ENCODE measurements around the gene ZNF562.
A peak's percentile ranks its signal among the peaks of the same experiment; 100 is the strongest.
"Not testable (repeated sequence)": the region's sequence is repeated elsewhere in the genome, so short reads cannot be mapped to it uniquely, and the experiment has no call there.

ZNF562 gene

GRCh38 chr19:9674663-9675357 lies at the start of gene ZNF562:
Gene ZNF562 (minus strand): TSS chr19:9675100. CDS start chr19:9660744, 14,356 bp downstream.
- Histone ChIP-seq H3K4me1 (ENCODE audit: insufficient read depth, low read length) (no peaks in the 10 kb centered on the region), H3K9ac (ENCODE audit: low read depth, low read length) (peak within 1 kb of the TSS; percentile 99), H3K9me3 (ENCODE audit: control insufficient read depth, insufficient read depth, low read length) (peaks cover 23% of the 10 kb centered on the region), H3K36me3 (ENCODE audit: insufficient read depth, low read length) (peaks cover 8% of the 10 kb centered on the region; the same call in 1 of the 2 replicates)

- Histone ChIP-seq H3K4me1 (ENCODE audit: insufficient read depth, low read length) (no peaks in the 10 kb centered on the region), H3K9ac (ENCODE audit: low read depth, low read length) (no peak overlapping the region), H3K9me3 (ENCODE audit: control insufficient read depth, insufficient read depth, low read length) (no peaks in the 10 kb centered on the region; the same call in 1 of the 2 replicates), H3K36me3 (ENCODE audit: insufficient read depth, low read length) (no peaks in the 10 kb centered on the region)
Measured at GRCh38 chr19:9724157-9724556, 49.3 kb upstream of the ZNF562 start.

GRCh38 chr19:9721861-9722260 lies 47.0 kb upstream of the ZNF562 start:
- Histone ChIP-seq H3K36me3 (ENCODE audit: insufficient read depth, low read length) (no peaks in the 10 kb centered on the region), H3K9me3 (ENCODE audit: control insufficient read depth, insufficient read depth, low read length) (no peaks in the 10 kb centered on the region; the same call in 1 of the 2 replicates), H3K4me1 (ENCODE audit: insufficient read depth, low read length) (no peaks in the 10 kb centered on the region), H3K9ac (ENCODE audit: low read depth, low read length) (no peak overlapping the region)

GRCh38 chr19:9720541-9720940 lies 45.6 kb upstream of the ZNF562 start:
- no peaks in the 10 kb centered on the region; the same call in 1 of the 2 replicates for H3K9me3 ChIP-seq (ENCODE audit: control insufficient read depth, insufficient read depth, low read length)
- no peaks in the 10 kb centered on the region for H3K36me3 ChIP-seq (ENCODE audit: insufficient read depth, low read length)
- H3K9ac ChIP-seq (ENCODE audit: low read depth, low read length), result no peak overlapping the region
- H3K4me1 ChIP-seq (ENCODE audit: insufficient read depth, low read length), result no peaks in the 10 kb centered on the region

- H3K9ac ChIP-seq (ENCODE audit: low read depth, low read length), result no peak overlapping the region
- H3K9me3 ChIP-seq (ENCODE audit: control insufficient read depth, insufficient read depth, low read length), result no peaks in the 10 kb centered on the region; the same call in 1 of the 2 replicates
- no peaks in the 10 kb centered on the region for H3K36me3 ChIP-seq (ENCODE audit: insufficient read depth, low read length)
- H3K4me1 ChIP-seq (ENCODE audit: insufficient read depth, low read length), result no peaks in the 10 kb centered on the region
Measured at GRCh38 chr19:9711815-9712214, 36.9 kb upstream of the ZNF562 start.

GRCh38 chr19:9709305-9709704 lies 34.4 kb upstream of the ZNF562 start:
- no peaks in the 10 kb centered on the region; the same call in 1 of the 2 replicates for H3K9me3 ChIP-seq (ENCODE audit: control insufficient read depth, insufficient read depth, low read length)
- no peak overlapping the region for H3K9ac ChIP-seq (ENCODE audit: low read depth, low read length)
- no peaks in the 10 kb centered on the region for H3K36me3 ChIP-seq (ENCODE audit: insufficient read depth, low read length)
- H3K4me1 ChIP-seq (ENCODE audit: insufficient read depth, low read length), result no peaks in the 10 kb centered on the region

GRCh38 chr19:9705836-9706235 lies 30.9 kb upstream of the ZNF562 start:
- no peaks in the 10 kb centered on the region for H3K36me3 ChIP-seq (ENCODE audit: insufficient read depth, low read length)
- no peaks in the 10 kb centered on the region for H3K9me3 ChIP-seq (ENCODE audit: control insufficient read depth, insufficient read depth, low read length)
- H3K4me1 ChIP-seq (ENCODE audit: insufficient read depth, low read length), result no peaks in the 10 kb centered on the region
- H3K9ac ChIP-seq (ENCODE audit: low read depth, low read length), result no peak overlapping the region

- Histone ChIP-seq H3K9me3 (ENCODE audit: control insufficient read depth, insufficient read depth, low read length) (no peaks in the 10 kb centered on the region), H3K36me3 (ENCODE audit: insufficient read depth, low read length) (no peaks in the 10 kb centered on the region), H3K4me1 (ENCODE audit: insufficient read depth, low read length) (no peaks in the 10 kb centered on the region), H3K9ac (ENCODE audit: low read depth, low read length) (no peak overlapping the region)
Measured at GRCh38 chr19:9702186-9702585, 27.3 kb upstream of the ZNF562 start.

- no peaks in the 10 kb centered on the region for H3K9me3 ChIP-seq (ENCODE audit: control insufficient read depth, insufficient read depth, low read length)
- H3K4me1 ChIP-seq (ENCODE audit: insufficient read depth, low read length), result no peaks in the 10 kb centered on the region
- H3K9ac ChIP-seq (ENCODE audit: low read depth, low read length), result no peak overlapping the region
- H3K36me3 ChIP-seq (ENCODE audit: insufficient read depth, low read length), result no peaks in the 10 kb centered on the region
Measured at GRCh38 chr19:9700229-9700981, 25.5 kb upstream of the ZNF562 start.

- H3K4me1 ChIP-seq (ENCODE audit: insufficient read depth, low read length); H3K36me3 ChIP-seq (ENCODE audit: insufficient read depth, low read length); H3K9me3 ChIP-seq (ENCODE audit: control insufficient read depth, insufficient read depth, low read length); H3K9ac ChIP-seq (ENCODE audit: low read depth, low read length): not testable (repeated sequence)
Measured at GRCh38 chr19:9690301-9690700, 15.4 kb upstream of the ZNF562 start.

GRCh38 chr19:9679996-9680395 lies 5.1 kb upstream of the ZNF562 start:
- H3K9me3 ChIP-seq (ENCODE audit: control insufficient read depth, insufficient read depth, low read length); H3K4me1 ChIP-seq (ENCODE audit: insufficient read depth, low read length); H3K36me3 ChIP-seq (ENCODE audit: insufficient read depth, low read length); H3K9ac ChIP-seq (ENCODE audit: low read depth, low read length): not testable (repeated sequence)

GRCh38 chr19:9675358-9675901 lies 530 bp upstream of the ZNF562 start:
- peaks cover 23% of the 10 kb centered on the region for H3K9me3 ChIP-seq (ENCODE audit: control insufficient read depth, insufficient read depth, low read length)

GRCh38 chr19:9673912-9674662 lies 813 bp downstream of the ZNF562 start:
- peaks cover 23% of the 10 kb centered on the region for H3K9me3 ChIP-seq (ENCODE audit: control insufficient read depth, insufficient read depth, low read length)
- peak overlapping the region; percentile 99 for H3K9ac ChIP-seq (ENCODE audit: low read depth, low read length)
- H3K4me1 ChIP-seq (ENCODE audit: insufficient read depth, low read length), result no peaks in the 10 kb centered on the region
- peaks cover 8% of the 10 kb centered on the region; the same call in 1 of the 2 replicates for H3K36me3 ChIP-seq (ENCODE audit: insufficient read depth, low read length)

More at GRCh38 chr19:9675358-9675901, 530 bp upstream of the ZNF562 start:
- not testable (repeated sequence) for H3K4me1 ChIP-seq (ENCODE audit: insufficient read depth, low read length); H3K36me3 ChIP-seq (ENCODE audit: insufficient read depth, low read length)
- H3K9ac ChIP-seq (ENCODE audit: low read depth, low read length), result peak overlapping the region; percentile 99

GRCh38 chr19:9672893-9673292 lies 2.0 kb downstream of the ZNF562 start:
- peaks cover 26% of the 10 kb centered on the region for H3K9me3 ChIP-seq (ENCODE audit: control insufficient read depth, insufficient read depth, low read length)
- no peaks in the 10 kb centered on the region for H3K4me1 ChIP-seq (ENCODE audit: insufficient read depth, low read length)
- H3K9ac ChIP-seq (ENCODE audit: low read depth, low read length), result no peak overlapping the region
- H3K36me3 ChIP-seq (ENCODE audit: insufficient read depth, low read length), result peaks cover 8% of the 10 kb centered on the region; the same call in 1 of the 2 replicates
